ENCODE results near the gene ZNF764. TPM values are rescaled to one million over a fixed set of nuclear protein-coding genes. Genes with fewer than 3 reads are reported as not detected.

ZNF764 gene
- total and polyA plus RNA-seq, 4 donors, result 1.6 to 6.8 (median 4.2) TPM

GRCh38 chr16:30511509-30511908 lies 46.7 kb downstream of the ZNF764 start (continued):
- TF ChIP-seq EGR1 (IDR thresholded peaks at IDR 0.05; ENCODE audit: low read depth in 2 of 2) (no peak), FOXA1 (IDR thresholded peaks at IDR 0.05) (no peak), NR2F2 (IDR thresholded peaks at IDR 0.05) (no peak), MAX (IDR thresholded peaks at IDR 0.05) (no peak), RAD21 (IDR thresholded peaks at IDR 0.05) (no peak), FOXA2 (IDR thresholded peaks at IDR 0.05) (no peak), YY1 (IDR thresholded peaks at IDR 0.05) (no peak), TAF1 (conservative IDR thresholded peaks at IDR 0.05) (no peak), GABPA (IDR thresholded peaks at IDR 0.05 in 1 of 2, conservative IDR thresholded peaks at IDR 0.05 in 1 of 2) (no peak), HNF4G (IDR thresholded peaks at IDR 0.05) (no peak), HNF4A (conservative IDR thresholded peaks at IDR 0.05) (no peak)

GRCh38 chr16:30510376-30510938 lies 47.7 kb downstream of the ZNF764 start:
- 89% methylated on average over 4 of the region's 4 CpGs for WGBS

More at GRCh38 chr16:30510376-30510938, 47.7 kb downstream of the ZNF764 start:
- Histone ChIP-seq H3K4me3 (ENCODE audit: low read depth in 1 of 3, low read length in 3 of 3) (no peak overlapping the region), H3K36me3 (ENCODE audit: control insufficient read depth in 4 of 4, insufficient read depth in 3 of 4, low read depth in 1 of 4, low read length in 3 of 4) (peaks cover 0 to 27% (median 23%) of the 10 kb centered on the region in 4 donors), H3K27me3 (ENCODE audit: control insufficient read depth in 4 of 4, insufficient read depth in 4 of 4, low read length in 3 of 4) (no peaks in the 10 kb centered on the region), H3K4me1 (ENCODE audit: control insufficient read depth in 4 of 4, insufficient read depth in 4 of 4, low read length in 3 of 4) (no peaks in the 10 kb centered on the region), H3K9ac (ENCODE audit: low read depth in 1 of 2, low read length in 2 of 2) (no peak overlapping the region), H3K9me3 (ENCODE audit: control insufficient read depth in 4 of 4, low read length in 3 of 4) (no peaks in the 10 kb centered on the region), H3K27ac (ENCODE audit: low read depth in 1 of 2, low read length in 2 of 2) (no peak overlapping the region)
- DNase-seq (ENCODE audit: low spot score), result no peak
- TF ChIP-seq HNF4G (IDR thresholded peaks at IDR 0.05) (no peak), RAD21 (IDR thresholded peaks at IDR 0.05) (no peak), NR2F2 (IDR thresholded peaks at IDR 0.05) (no peak), EGR1 (IDR thresholded peaks at IDR 0.05; ENCODE audit: low read depth in 2 of 2) (no peak), JUND (IDR thresholded peaks at IDR 0.05) (no peak), ATF3 (IDR thresholded peaks at IDR 0.05) (no peak), MAX (IDR thresholded peaks at IDR 0.05) (no peak), RXRA (IDR thresholded peaks at IDR 0.05) (no peak), FOXA2 (IDR thresholded peaks at IDR 0.05) (no peak), YY1 (IDR thresholded peaks at IDR 0.05) (no peak), ZBTB33 (IDR thresholded peaks at IDR 0.05) (no peak), REST (IDR thresholded peaks at IDR 0.05) (no peak), CTCF (IDR thresholded peaks at IDR 0.05; ENCODE audit: low read depth, low read length, missing input control) (no peak), HNF4A (conservative IDR thresholded peaks at IDR 0.05) (no peak), TAF1 (conservative IDR thresholded peaks at IDR 0.05) (no peak), FOXA1 (IDR thresholded peaks at IDR 0.05) (no peak)
